Measurements from ENCODE around the gene KLF8. TPM values are rescaled to one million over a fixed set of nuclear protein-coding genes. Genes with fewer than 3 reads are reported as not detected.
"Not testable (repeated sequence)": the region's sequence is repeated elsewhere in the genome, so short reads cannot be mapped to it uniquely, and the experiment has no call there.

Gene KLF8
- total RNA-seq (2014; rRNA removed; shearing (Covaris generic)): not detected in 2 replicates

GRCh38 chrX:56232221-56233082 lies at the start of gene KLF8:
KLF8 (plus strand) TSS chrX:56232356; CDS start chrX:56233335, 979 bp downstream.
- H3K27me3 ChIP-seq: no peaks in the 10 kb centered on the region
- H3K4me1 ChIP-seq: no peaks in the 10 kb centered on the region
- no peak within 1 kb of the TSS for H3K4me3 ChIP-seq
- no peaks in the 10 kb centered on the region for H3K9me3 ChIP-seq (replicated peaks)
- H3K27ac ChIP-seq: no peak within 1 kb of the TSS
- no peaks in the 10 kb centered on the region for H3K36me3 ChIP-seq
- no peak for DNase-seq

DNA sequence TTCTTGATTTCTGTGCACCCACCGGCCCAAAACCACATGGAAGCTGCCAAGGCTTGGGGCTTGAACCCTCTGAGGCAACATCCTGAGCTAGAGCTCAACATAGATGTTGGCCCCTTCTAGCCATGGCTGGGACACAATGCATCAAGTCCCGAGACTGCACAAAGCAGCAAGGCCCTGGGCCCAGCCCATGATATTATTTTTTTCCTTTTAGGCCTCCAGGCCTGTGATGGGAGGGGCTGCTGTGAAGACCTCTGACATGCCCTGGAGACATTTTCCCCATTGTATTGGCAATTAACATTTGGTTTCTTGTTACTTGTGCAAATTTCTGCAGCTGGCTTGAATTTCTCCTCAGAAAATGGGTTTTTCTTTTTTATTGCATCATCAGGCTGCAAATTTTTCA lies 25.2 kb upstream of the KLF8 start:
- not testable (repeated sequence) for H3K9me3 ChIP-seq (replicated peaks); H3K27ac ChIP-seq; H3K36me3 ChIP-seq; DNase-seq; H3K4me1 ChIP-seq; H3K27me3 ChIP-seq; H3K4me3 ChIP-seq

DNA sequence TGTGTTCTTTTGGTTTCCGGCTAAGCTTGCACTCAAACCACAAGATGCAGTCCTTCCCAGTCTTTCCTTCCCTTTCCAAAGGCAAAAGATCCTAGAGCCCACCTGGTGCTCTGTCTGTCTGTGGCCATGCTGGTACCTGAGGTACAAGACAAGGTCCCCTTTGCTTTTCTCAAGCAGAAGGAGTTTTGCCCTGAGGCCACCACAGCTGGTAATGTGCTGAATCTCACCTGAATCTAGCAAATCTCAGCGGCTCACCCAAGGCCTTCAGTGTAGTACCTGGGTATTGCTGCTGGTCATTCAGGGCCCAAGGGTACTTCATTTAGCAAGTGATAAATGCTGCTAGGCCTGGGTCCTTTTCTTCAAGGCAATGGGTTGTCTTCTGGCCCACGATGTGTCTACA lies 20.5 kb upstream of the KLF8 start:
- no peak for DNase-seq

DNA sequence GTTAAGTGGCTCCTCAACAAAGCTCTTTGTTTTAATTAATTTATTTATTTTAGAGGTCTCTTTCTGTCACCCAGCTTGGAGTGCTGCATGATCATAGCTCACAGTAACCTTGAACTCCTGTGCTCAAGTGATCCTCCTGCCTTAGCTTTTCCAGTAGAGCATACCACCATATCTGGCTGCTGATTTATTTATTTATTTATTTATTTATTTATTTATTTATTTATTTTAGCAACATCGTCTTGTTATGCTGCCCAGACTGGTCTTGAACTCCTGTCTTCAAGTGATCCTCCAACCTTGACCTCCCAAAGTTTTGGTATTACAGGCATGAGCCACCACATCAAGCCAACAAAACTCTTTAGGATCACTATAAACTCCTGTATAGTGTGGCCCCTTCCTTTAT lies 15.8 kb upstream of the KLF8 start:
- Histone ChIP-seq H3K4me3 (no peak overlapping the region), H3K9me3 (replicated peaks) (no peaks in the 10 kb centered on the region), H3K27ac (no peak overlapping the region), H3K36me3 (no peaks in the 10 kb centered on the region), H3K4me1 (no peaks in the 10 kb centered on the region), H3K27me3 (no peaks in the 10 kb centered on the region)
- DNase-seq: no peak

More for the DNA sequence above, 20.5 kb upstream of the KLF8 start:
- H3K36me3 ChIP-seq: no peaks in the 10 kb centered on the region
- no peaks in the 10 kb centered on the region for H3K4me1 ChIP-seq
- no peak overlapping the region for H3K27ac ChIP-seq
- no peak overlapping the region for H3K4me3 ChIP-seq
- H3K27me3 ChIP-seq: no peaks in the 10 kb centered on the region
- no peaks in the 10 kb centered on the region for H3K9me3 ChIP-seq (replicated peaks)

DNA sequence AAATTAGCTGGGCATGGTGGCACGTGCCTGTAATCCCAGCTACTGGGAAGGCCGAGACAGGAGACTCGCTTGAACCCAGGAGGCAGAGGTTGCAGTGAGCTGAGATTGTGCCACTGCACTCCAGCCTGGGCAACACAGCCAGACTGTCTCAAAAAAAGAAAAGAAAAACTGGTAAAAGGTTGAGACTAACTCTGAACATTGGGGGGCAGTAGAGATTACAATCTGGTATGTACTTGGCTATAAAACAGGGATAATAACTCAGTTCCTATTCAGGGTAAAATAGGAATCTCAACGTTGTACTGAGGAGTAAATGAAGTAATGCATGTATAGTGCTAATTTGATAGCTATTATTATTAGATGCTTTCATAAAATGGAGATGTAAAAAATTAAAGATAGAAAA lies 12.5 kb upstream of the KLF8 start:
- Histone ChIP-seq H3K4me3 (no peak overlapping the region), H3K9me3 (replicated peaks) (no peaks in the 10 kb centered on the region), H3K36me3 (no peaks in the 10 kb centered on the region), H3K27ac (no peak overlapping the region), H3K27me3 (no peaks in the 10 kb centered on the region), H3K4me1 (no peaks in the 10 kb centered on the region)
- peak in 1 of 2 experiments; percentile 1 for DNase-seq

DNA sequence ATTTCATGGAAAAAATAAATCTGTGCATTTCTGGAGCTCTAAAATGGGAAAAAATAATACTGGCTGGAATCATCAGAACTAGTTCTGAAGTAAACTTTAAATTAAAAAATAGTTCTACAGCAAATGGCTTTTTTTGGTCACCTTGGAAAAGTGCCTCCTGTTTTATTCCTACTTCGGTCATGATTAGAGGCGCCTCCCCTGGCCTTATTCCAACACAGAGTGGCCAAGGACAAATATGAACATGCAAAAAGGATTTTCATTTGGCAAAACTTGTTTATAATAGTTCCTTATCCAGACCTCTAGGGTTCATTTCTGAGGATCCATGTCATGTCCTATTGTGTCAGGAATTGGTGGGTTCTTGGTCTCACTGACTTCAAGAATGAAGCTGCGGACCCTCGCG lies 11.1 kb upstream of the KLF8 start:
- no peaks in the 10 kb centered on the region for H3K27me3 ChIP-seq
- H3K27ac ChIP-seq: no peak overlapping the region
- H3K4me1 ChIP-seq: no peaks in the 10 kb centered on the region
- DNase-seq: no peak
- H3K9me3 ChIP-seq (replicated peaks): no peaks in the 10 kb centered on the region
- no peak overlapping the region for H3K4me3 ChIP-seq
- no peaks in the 10 kb centered on the region for H3K36me3 ChIP-seq

GRCh38 chrX:56222473-56223000 lies 9.6 kb upstream of the KLF8 start:
- Histone ChIP-seq H3K27ac (no peak overlapping the region), H3K36me3 (no peaks in the 10 kb centered on the region), H3K4me3 (no peak overlapping the region), H3K27me3 (no peaks in the 10 kb centered on the region), H3K4me1 (no peaks in the 10 kb centered on the region), H3K9me3 (replicated peaks) (no peaks in the 10 kb centered on the region)
- no peak for DNase-seq

- no peaks in the 10 kb centered on the region for H3K36me3 ChIP-seq
- no peak overlapping the region for H3K27ac ChIP-seq
- H3K27me3 ChIP-seq: no peaks in the 10 kb centered on the region
- H3K9me3 ChIP-seq (replicated peaks): no peaks in the 10 kb centered on the region
- H3K4me3 ChIP-seq: no peak overlapping the region
- H3K4me1 ChIP-seq: no peaks in the 10 kb centered on the region
- DNase-seq: no peak
These were observed 5.2 kb upstream of the KLF8 start for GRCh38 chrX:56226980-56227379.

DNA sequence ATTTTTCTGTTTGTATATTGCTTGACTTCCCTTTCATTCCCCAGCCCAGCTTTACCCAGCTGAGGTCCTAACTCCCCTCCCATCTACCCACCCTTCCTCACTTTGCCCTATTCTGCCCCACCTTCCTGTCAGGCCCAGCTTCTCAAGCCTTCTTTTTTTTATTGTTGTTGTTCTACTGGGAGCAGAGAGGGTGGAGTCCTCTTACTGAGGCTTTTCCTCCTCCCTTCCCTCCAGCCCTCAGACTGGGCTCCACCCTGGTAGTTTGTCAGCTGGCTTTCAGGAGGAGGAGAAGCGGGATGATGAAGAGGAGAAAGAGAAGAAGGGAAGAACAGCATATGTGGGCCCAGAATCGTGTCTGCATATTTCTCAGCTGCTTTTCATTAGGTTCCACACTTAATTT lies 3.2 kb upstream of the KLF8 start:
- Histone ChIP-seq H3K27me3 (no peaks in the 10 kb centered on the region), H3K27ac (no peak overlapping the region), H3K9me3 (replicated peaks) (no peaks in the 10 kb centered on the region), H3K4me3 (no peak overlapping the region), H3K4me1 (no peaks in the 10 kb centered on the region), H3K36me3 (no peaks in the 10 kb centered on the region)
- no peak for DNase-seq

DNA sequence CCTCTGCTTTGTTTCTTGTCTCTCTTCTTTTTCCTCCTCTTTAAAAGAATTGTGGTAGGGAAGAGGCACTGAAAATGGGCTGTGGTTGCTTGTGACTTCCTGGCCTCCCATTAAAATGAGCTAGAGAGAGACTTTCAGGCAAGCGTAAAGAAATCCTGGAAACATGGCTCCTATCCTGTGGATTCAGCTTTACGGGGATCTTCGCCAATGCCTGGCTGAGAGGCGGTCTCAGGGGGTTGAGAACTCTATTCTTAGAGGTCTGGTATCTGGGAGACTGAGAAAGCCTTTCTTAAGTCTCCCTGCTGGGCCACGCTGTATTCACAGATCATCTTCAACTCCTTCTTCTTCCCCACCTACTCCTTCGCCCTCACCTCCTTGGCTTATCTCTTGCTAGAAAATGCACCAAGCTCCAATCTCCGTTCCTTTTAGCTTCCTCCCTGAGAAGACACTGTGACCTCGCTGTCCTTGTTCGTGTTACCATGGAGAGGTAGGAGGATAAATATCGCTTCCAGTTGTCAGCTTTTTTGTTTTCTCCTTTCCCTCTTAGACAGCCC lies 542 bp upstream of the KLF8 start:
- Histone ChIP-seq H3K27me3 (no peaks in the 10 kb centered on the region), H3K27ac (no peak overlapping the region), H3K4me1 (no peaks in the 10 kb centered on the region), H3K36me3 (no peaks in the 10 kb centered on the region), H3K4me3 (no peak overlapping the region), H3K9me3 (replicated peaks) (no peaks in the 10 kb centered on the region)
- DNase-seq: no peak

- DNase-seq: no peak
- Histone ChIP-seq H3K4me1 (no peaks in the 10 kb centered on the region), H3K36me3 (no peaks in the 10 kb centered on the region), H3K4me3 (no peak overlapping the region), H3K27me3 (no peaks in the 10 kb centered on the region), H3K9me3 (replicated peaks) (no peaks in the 10 kb centered on the region), H3K27ac (no peak overlapping the region)
These were observed 944 bp downstream of the KLF8 start for GRCh38 chrX:56233100-56233499.

- no peak overlapping the region for H3K27ac ChIP-seq
- H3K9me3 ChIP-seq (replicated peaks): no peaks in the 10 kb centered on the region
- H3K27me3 ChIP-seq: no peaks in the 10 kb centered on the region
- no peak for DNase-seq
- no peak overlapping the region for H3K4me3 ChIP-seq
- H3K4me1 ChIP-seq: no peaks in the 10 kb centered on the region
- no peaks in the 10 kb centered on the region for H3K36me3 ChIP-seq
These were observed 1.5 kb downstream of the KLF8 start for GRCh38 chrX:56233682-56234081.

DNA sequence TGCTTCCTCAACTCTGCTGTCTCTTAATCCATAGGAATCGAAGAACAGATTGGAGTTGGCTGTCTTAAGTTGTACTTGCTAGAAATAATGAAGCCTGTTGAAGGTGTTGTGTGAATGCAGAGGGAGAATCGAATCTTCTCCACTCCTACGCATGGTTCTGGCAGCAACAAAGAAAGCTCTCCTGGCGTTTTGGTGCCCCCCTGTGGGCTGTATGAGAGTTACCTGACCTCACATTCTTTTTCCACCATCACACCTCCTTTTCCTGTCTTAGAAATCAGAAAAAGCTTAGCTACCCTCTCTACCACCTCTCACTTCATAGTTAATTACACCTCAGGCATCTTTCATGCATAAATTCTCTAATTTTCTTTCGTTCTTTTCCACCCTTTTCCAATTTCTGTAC lies 16.3 kb downstream of the KLF8 start:
- Histone ChIP-seq H3K9me3 (replicated peaks) (no peaks in the 10 kb centered on the region), H3K27ac (no peak overlapping the region), H3K36me3 (no peaks in the 10 kb centered on the region), H3K27me3 (no peaks in the 10 kb centered on the region), H3K4me1 (no peaks in the 10 kb centered on the region), H3K4me3 (no peak overlapping the region)
- DNase-seq: peak; percentile 5 to 46

GRCh38 chrX:56253832-56254703 lies 21.9 kb downstream of the KLF8 start:
- no peaks in the 10 kb centered on the region for H3K27me3 ChIP-seq
- H3K9me3 ChIP-seq (replicated peaks): no peaks in the 10 kb centered on the region
- H3K36me3 ChIP-seq: no peaks in the 10 kb centered on the region
- no peak overlapping the region for H3K27ac ChIP-seq
- no peak overlapping the region for H3K4me3 ChIP-seq
- DNase-seq: no peak
- H3K4me1 ChIP-seq: no peaks in the 10 kb centered on the region

- Histone ChIP-seq H3K4me1 (no peaks in the 10 kb centered on the region), H3K36me3 (no peaks in the 10 kb centered on the region), H3K27ac (no peak overlapping the region), H3K4me3 (no peak overlapping the region), H3K27me3 (no peaks in the 10 kb centered on the region), H3K9me3 (replicated peaks) (no peaks in the 10 kb centered on the region)
- no peak for DNase-seq
These were observed 36.7 kb downstream of the KLF8 start for GRCh38 chrX:56268888-56269287.

All from SJCRH30 (cell line).